NCI-H1417 (cell line): ENCODE measurements around the gene PFKFB3.

Source experiments
- DNase-seq, 3 experiments: peaks; one replicate each; lab custom pipeline; 2025; lab: John Stamatoyannopoulos, UW

Gene PFKFB3

GRCh38 chr10:6220418-6221191 lies 17.9 kb downstream of the PFKFB3 start:
- DNase-seq = no peak

GRCh38 chr10:6221192-6221940 lies 18.6 kb downstream of the PFKFB3 start:
- DNase-seq = no peak

- no peak for DNase-seq
Observed at GRCh38 chr10:6221971-6222751, 19.4 kb downstream of the PFKFB3 start.

- no peak for DNase-seq
Observed at GRCh38 chr10:6222755-6223154, 20.0 kb downstream of the PFKFB3 start.

GRCh38 chr10:6223981-6224380 lies 21.2 kb downstream of the PFKFB3 start:
- DNase-seq = no peak

GRCh38 chr10:6224781-6225180 lies 22.0 kb downstream of the PFKFB3 start:
- no peak for DNase-seq

GRCh38 chr10:6225263-6225814 lies 22.6 kb downstream of the PFKFB3 start:
- DNase-seq = no peak

- DNase-seq = no peak
Observed at GRCh38 chr10:6226216-6226615, 23.5 kb downstream of the PFKFB3 start.

GRCh38 chr10:6227346-6227745 lies 24.6 kb downstream of the PFKFB3 start:
- no peak for DNase-seq

- DNase-seq = no peak
Observed at GRCh38 chr10:6228010-6228511, 25.3 kb downstream of the PFKFB3 start.

- no peak for DNase-seq
Observed at GRCh38 chr10:6228647-6229046, 25.9 kb downstream of the PFKFB3 start.

- no peak for DNase-seq
Observed at GRCh38 chr10:6229290-6229689, 26.6 kb downstream of the PFKFB3 start.

GRCh38 chr10:6229746-6230145 lies 27.0 kb downstream of the PFKFB3 start:
- DNase-seq = no peak

GRCh38 chr10:6230315-6230714 lies 27.6 kb downstream of the PFKFB3 start:
- no peak for DNase-seq

- DNase-seq = no peak
Observed at GRCh38 chr10:6231146-6231545, 28.4 kb downstream of the PFKFB3 start.

- no peak for DNase-seq
Observed at GRCh38 chr10:6231730-6232129, 29.0 kb downstream of the PFKFB3 start.

GRCh38 chr10:6232225-6232807 lies 29.6 kb downstream of the PFKFB3 start:
- DNase-seq = no peak

- DNase-seq = no peak
Observed at GRCh38 chr10:6232846-6233724, 30.4 kb downstream of the PFKFB3 start.

- DNase-seq = no peak
Observed at GRCh38 chr10:6233725-6234277, 31.1 kb downstream of the PFKFB3 start.

GRCh38 chr10:6234371-6234770 lies 31.6 kb downstream of the PFKFB3 start:
- DNase-seq = no peak
